Brain microvascular endothelial cell (primary cell): Measurements from ENCODE around the gene PAFAH1B2.

ENCODE experiments used
- DNase-seq: peaks from one replicate; pipeline ENCODE4 v3.0.0-alpha.2; 2020
- H3K27ac ChIP-seq: fragments of 250-450 bp; sonication (Bioruptor Pico); 2 replicates; pipeline ENCODE4 v1.5.1; 2020; ENCODE audit warnings: mild to moderate bottlenecking, moderate library complexity
- H3K27me3 ChIP-seq: fragments of 250-450 bp; sonication (Bioruptor Pico); replicated peaks from 2 replicates; pipeline ENCODE4 v1.5.1; 2020; ENCODE audit warnings: mild to moderate bottlenecking
- H3K36me3 ChIP-seq: fragments of 250-450 bp; sonication (Bioruptor Pico); replicated peaks from 2 replicates; pipeline ENCODE4 v1.5.1; 2020; ENCODE audit warnings: mild to moderate bottlenecking
- H3K4me3 ChIP-seq: 2 replicates; pipeline ENCODE4 v1.5.1; 2011; ENCODE audit warnings: low read depth, mild to moderate bottlenecking, control low read depth, low read length, moderate library complexity
- in situ Hi-C: cut with HindIII; loops from 2 replicates; pipeline ENCODE4 v1.10.0; 2017; ENCODE audit warnings: low sequenced_read_pairs, low pct_ligation_motif_present
- TF ChIP-seq, protein P1 (sequence below): IDR thresholded peaks from 2 replicates; pipeline ENCODE4 v1.5.1; 2011; ENCODE audit warnings: low read depth, mild to moderate bottlenecking, moderate library complexity, low read length, control low read depth, inconsistent platforms; ENCODE audit errors: missing control alignments

The PAFAH1B2 gene

DNA sequence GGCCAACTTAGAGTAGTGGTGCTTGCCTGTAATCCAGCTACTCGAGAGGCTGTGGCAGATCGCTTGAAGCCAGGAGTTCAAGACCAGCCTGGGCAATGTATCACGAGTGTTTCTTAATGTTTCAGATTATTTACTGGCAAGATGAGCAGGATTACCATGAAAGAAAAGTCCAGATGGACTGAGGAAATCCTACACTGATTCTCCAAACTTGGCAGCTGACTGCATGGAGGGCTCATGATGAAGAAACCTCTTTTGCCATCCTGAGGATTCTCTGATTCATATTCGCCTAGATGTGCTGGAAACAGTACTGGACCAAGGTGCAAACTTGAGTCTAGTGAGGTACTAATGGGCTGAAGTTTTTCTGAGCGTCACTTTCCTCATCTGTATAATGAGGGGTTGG is 31.7 kb downstream of the PAFAH1B2 start:
- in situ Hi-C loops, result no loop called here
- no peak overlapping the region for H3K4me3 ChIP-seq
- DNase-seq, result no peak
- peaks cover 4% of the 10 kb centered on the region for H3K36me3 ChIP-seq
- no peaks in the 10 kb centered on the region for H3K27me3 ChIP-seq
- no peak overlapping the region for H3K27ac ChIP-seq
- TF ChIP-seq, protein P1, sequence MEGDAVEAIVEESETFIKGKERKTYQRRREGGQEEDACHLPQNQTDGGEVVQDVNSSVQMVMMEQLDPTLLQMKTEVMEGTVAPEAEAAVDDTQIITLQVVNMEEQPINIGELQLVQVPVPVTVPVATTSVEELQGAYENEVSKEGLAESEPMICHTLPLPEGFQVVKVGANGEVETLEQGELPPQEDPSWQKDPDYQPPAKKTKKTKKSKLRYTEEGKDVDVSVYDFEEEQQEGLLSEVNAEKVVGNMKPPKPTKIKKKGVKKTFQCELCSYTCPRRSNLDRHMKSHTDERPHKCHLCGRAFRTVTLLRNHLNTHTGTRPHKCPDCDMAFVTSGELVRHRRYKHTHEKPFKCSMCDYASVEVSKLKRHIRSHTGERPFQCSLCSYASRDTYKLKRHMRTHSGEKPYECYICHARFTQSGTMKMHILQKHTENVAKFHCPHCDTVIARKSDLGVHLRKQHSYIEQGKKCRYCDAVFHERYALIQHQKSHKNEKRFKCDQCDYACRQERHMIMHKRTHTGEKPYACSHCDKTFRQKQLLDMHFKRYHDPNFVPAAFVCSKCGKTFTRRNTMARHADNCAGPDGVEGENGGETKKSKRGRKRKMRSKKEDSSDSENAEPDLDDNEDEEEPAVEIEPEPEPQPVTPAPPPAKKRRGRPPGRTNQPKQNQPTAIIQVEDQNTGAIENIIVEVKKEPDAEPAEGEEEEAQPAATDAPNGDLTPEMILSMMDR, result no peak

DNA sequence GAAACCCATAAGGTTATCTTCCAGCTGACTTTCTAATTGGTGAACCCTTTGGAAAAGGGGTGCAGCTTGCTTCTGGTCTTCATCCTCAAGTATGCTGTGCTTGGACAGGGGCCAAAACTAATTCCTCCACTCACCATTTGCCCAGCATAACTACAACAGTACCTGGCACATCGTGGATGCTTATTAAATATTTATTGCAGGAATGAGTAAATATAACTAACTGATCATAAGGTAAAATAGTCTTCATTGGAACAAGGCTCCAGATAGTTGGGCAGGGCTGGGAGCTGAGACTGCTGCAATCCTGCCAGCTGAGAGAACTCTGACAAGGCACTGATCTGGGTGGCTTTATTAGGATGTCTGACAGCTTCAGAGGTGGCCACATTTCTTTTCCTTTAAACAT is 32.1 kb downstream of the PAFAH1B2 start:
- no peak overlapping the region for H3K27ac ChIP-seq
- peaks cover 1% of the 10 kb centered on the region for H3K36me3 ChIP-seq
- H3K27me3 ChIP-seq, result no peaks in the 10 kb centered on the region
- no peak for DNase-seq
- TF ChIP-seq, protein P1, result no peak
- H3K4me3 ChIP-seq, result no peak overlapping the region
- in situ Hi-C loops, result no loop called here

DNA sequence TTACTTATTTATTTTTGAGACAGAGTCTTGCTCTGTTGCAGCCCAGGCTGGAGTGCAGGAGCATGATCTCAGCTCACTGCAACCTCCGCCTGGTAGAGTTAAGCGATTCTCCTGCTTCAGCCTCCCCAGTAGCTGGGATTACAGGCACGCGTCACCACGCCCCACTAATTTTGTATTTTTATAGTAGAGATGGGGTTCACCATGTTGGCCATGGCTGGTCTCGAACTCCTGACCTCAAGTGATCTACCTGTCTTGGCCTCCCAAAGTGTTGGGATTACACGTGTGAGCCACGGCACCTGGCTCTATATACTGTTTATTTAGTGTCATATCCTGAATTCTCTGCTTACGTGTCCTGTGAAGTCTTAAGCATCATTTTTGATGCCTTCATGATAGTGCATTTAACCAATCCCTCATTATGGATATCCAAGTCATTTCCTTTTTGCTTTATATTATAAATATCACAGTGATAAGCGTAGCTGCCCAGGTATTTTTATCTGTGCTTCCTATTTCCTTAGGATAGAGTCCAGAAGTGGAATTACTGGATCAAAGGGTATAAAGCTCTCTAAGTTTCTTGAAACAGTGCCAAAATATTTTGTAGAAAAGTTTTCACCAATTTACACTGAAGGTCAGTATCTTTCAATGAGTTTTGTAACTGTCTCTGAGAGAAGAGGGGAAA is 33.6 kb downstream of the PAFAH1B2 start:
- TF ChIP-seq, protein P1, result no peak
- H3K4me3 ChIP-seq, result peak overlapping the region; percentile 79
- H3K27ac ChIP-seq, result peak overlapping the region; percentile 30
- no peaks in the 10 kb centered on the region for H3K27me3 ChIP-seq
- in situ Hi-C loops, result no loop called here
- DNase-seq, result no peak
- peaks cover 6% of the 10 kb centered on the region for H3K36me3 ChIP-seq

DNA sequence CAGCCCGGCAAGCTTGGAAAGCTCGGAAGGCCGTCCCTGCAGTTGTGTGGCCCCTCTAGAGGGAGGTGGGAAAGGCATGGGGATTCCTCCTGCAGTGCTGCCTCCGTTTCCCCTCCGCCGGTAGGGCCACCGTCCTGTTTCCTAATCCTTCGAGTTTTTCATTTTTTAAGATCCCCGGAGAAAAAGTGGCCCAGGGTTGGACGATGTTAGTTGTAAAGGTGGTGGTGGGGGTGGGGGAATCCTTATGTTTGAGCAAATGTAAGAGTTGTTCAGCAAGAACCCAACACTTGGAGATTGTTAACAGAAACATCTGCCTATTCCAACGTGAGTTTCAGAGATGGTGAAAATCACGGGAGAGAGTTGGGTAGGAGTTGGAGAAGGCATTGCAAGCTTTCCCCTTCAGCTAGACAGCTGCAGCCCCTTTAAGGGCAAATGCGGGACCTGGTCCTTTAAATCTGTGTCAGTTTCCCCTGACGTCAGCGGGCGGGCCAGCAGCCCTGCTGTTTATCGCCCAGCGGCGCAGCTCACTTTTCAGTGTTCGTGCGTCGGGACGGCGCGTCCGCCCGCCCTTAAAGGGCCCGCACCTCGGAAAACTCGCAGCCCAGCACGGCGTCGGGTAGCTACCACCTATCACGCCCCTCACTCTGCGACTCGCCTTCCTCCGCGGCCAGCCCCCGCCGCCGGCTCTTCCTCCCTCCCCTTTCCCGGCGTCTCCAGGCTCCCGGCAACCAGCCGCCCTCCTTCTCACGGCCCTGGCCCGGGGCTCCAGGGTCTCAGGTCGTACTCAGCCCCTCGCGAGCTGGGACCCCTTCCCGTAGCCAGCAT is 34.3 kb downstream of the PAFAH1B2 start, which contains the start of gene SIDT2:
Gene SIDT2 (plus strand): TSS at position 534 of the 825 bp plus-strand sequence. CDS start 521 bp downstream, outside the sequence.
- no peaks in the 10 kb centered on the region for H3K27me3 ChIP-seq
- peak within 1 kb of the TSS; percentile 30 for H3K27ac ChIP-seq
- in situ Hi-C loops, result no loop called here
- peak; percentile 92 for DNase-seq
- H3K36me3 ChIP-seq, result peaks cover 9% of the 10 kb centered on the region
- peak within 1 kb of the TSS; percentile 79 for H3K4me3 ChIP-seq
- TF ChIP-seq, protein P1, result no peak

DNA sequence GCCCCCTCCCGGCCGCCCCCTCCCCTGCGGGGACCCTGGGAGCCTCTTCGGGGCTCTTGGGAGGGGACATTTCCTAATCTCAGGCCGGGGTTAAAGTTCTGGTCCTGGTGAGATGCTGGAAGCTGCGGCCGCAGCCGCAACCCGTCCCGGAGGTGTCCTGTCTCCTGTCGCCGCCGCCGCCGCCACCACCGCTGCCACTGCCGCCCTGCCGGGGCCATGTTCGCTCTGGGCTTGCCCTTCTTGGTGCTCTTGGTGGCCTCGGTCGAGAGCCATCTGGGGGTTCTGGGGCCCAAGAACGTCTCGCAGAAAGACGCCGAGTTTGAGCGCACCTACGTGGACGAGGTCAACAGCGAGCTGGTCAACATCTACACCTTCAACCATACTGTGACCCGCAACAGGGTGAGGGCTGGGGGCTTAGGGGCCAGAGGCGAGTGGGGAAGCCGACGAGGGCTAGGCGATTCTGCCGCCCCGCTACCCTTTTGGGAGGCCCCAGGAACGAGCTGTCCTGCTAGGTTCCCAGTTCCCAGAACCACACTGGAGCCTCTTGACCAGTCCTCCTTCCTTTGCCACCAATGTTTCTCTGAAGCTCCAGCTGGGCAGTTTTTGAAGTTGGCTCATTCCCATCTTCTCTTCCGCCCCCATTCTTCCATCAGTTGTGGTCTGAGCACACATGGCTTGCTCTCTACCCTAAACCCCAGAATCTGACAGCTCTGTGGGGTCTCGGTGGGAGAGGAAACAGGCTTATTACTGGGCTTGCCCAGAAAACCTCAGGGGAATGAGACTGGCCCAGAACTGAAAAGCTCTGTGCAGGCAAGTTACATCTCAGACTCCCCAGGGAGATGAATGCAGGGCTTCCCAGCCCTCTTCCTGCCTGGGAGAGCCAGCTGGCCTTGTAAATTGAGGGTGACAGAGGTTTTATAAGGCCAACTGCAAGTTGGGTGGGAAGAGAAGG is 35.2 kb downstream of the PAFAH1B2 start:
- DNase-seq, result no peak
- Histone ChIP-seq H3K27me3 (no peaks in the 10 kb centered on the region), H3K36me3 (peaks cover 14% of the 10 kb centered on the region), H3K27ac (peak overlapping the region; percentile 23), H3K4me3 (peak overlapping the region; percentile 79)
- in situ Hi-C loops, result no loop called here
- TF ChIP-seq, protein P1, result no peak
